Ascending aorta (tissue), 2 donors: ENCODE results near the gene KDF1. TPM values are rescaled to one million over a fixed set of nuclear protein-coding genes. Genes with fewer than 3 reads are reported as not detected.

Source experiments
- DNase-seq, 2 donors: peaks; one replicate each; pipeline ENCODE4 v3.0.0-alpha.2; 2019; ENCODE audit warnings: low spot score in 2 of 2
- H3K27ac ChIP-seq, 2 donors: fragments of 200-600 bp; sonication (generic); one replicate each; pipeline ENCODE4 v1.5.1; 2016 to 2017; ENCODE audit warnings: mild to moderate bottlenecking in 1 of 2
- H3K27me3 ChIP-seq: fragments of 200-600 bp; sonication (generic); one replicate; pipeline ENCODE4 v1.5.1; 2017
- H3K36me3 ChIP-seq, 2 donors: fragments of 200-600 bp; sonication (generic); one replicate each; pipeline ENCODE4 v1.5.1; 2016
- H3K4me1 ChIP-seq, 2 donors: fragments of 200-600 bp; sonication (generic); one replicate each; pipeline ENCODE4 v1.5.1; 2016 to 2017; ENCODE audit warnings: mild to moderate bottlenecking in 1 of 2
- H3K4me3 ChIP-seq, 2 donors: fragments of 200-600 bp; sonication (generic); one replicate each; pipeline ENCODE4 v1.5.1; 2016 to 2017; ENCODE audit warnings: mild to moderate bottlenecking in 1 of 2
- H3K9me3 ChIP-seq, 2 donors: fragments of 200-600 bp; sonication (generic); one replicate each; pipeline ENCODE4 v1.5.1; 2016
- CTCF ChIP-seq, 3 experiments: fragments of 200-600 bp in 2 of 3; fragments of 450-650 bp in 1 of 3; sonication (generic) in 2 of 3; IDR thresholded peaks; one replicate each; pipeline ENCODE4 v1.5.1; 2016 to 2019; ENCODE audit warnings: antibody characterized with exemption in 3 of 3, mild to moderate bottlenecking in 1 of 3, moderate library complexity in 1 of 3
- intact Hi-C: fragments of 100-400 bp; cut with DNase I; formaldehyde crosslinking; loops from one replicate; pipeline ENCODE4 v1.15.1; 2023
- total RNA-seq: library from RNA; depleted of rRNA; stranded (reverse); fragments of >200 nt; gene quantifications from one replicate; pipeline ENCODE4 v1.1.0, GENCODE V29; 2016

The KDF1 gene
- total RNA-seq, 1 donor from 2014 or later = not detected

- Histone ChIP-seq H3K27me3 (no peaks in the 10 kb centered on the region), H3K27ac (no peak overlapping the region), H3K36me3 (peaks cover 36 to 40% of the 10 kb centered on the region in 2 donors), H3K4me1 (peaks cover 7 to 18% of the 10 kb centered on the region in 2 donors), H3K9me3 (no peaks in the 10 kb centered on the region), H3K4me3 (peak overlapping the region in 1 of 2 donors; percentile 85)
- no peak for DNase-seq
- TF ChIP-seq CTCF (IDR thresholded peaks at IDR 0.05) = no peak
- intact Hi-C loops = loop anchor here (5.0 kb wide), 1 partner anchor 69 kb away; the partner anchor contains the start of gene TRNP1
Observed at GRCh38 chr1:26922901-26923300, 37.4 kb downstream of the KDF1 start.

- H3K27me3 ChIP-seq = no peaks in the 10 kb centered on the region
- intact Hi-C loops = loop anchor here (5.0 kb wide), 1 partner anchor 70 kb away; the partner anchor contains the start of gene TRNP1
- no peaks in the 10 kb centered on the region for H3K9me3 ChIP-seq
- peaks cover 32 to 35% of the 10 kb centered on the region in 2 donors for H3K36me3 ChIP-seq
- DNase-seq = no peak
- H3K27ac ChIP-seq = no peak overlapping the region
- no peak for TF ChIP-seq CTCF (IDR thresholded peaks at IDR 0.05)
- H3K4me3 ChIP-seq = peak overlapping the region; percentile 77 to 85
- H3K4me1 ChIP-seq = peaks cover 7 to 18% of the 10 kb centered on the region in 2 donors
Observed at GRCh38 chr1:26922431-26922729, 37.9 kb downstream of the KDF1 start.

GRCh38 chr1:26921540-26922430, 38.5 kb downstream of the KDF1 start, which contains the start of gene NUDC:
NUDC (plus strand) TSS chr1:26921743; CDS start chr1:26921849, 106 bp downstream.
- Histone ChIP-seq H3K27me3 (no peaks in the 10 kb centered on the region), H3K27ac (peak within 1 kb of the TSS; percentile 85 to 93), H3K4me3 (peak within 1 kb of the TSS; percentile 77 to 85), H3K9me3 (no peaks in the 10 kb centered on the region), H3K4me1 (peaks cover 7 to 18% of the 10 kb centered on the region in 2 donors), H3K36me3 (peaks cover 28 to 29% of the 10 kb centered on the region in 2 donors)
- peak; percentile 82 to 98 for DNase-seq
- no peak for TF ChIP-seq CTCF (IDR thresholded peaks at IDR 0.05)
- intact Hi-C loops = loop anchor here (1.0 to 5.0 kb wide), 2 partner anchors 21 to 71 kb away; partner anchors contain the start of genes GPATCH3 and TRNP1

- DNase-seq = no peak
- peak overlapping the region; percentile 78 to 93 for H3K27ac ChIP-seq
- no peak for TF ChIP-seq CTCF (IDR thresholded peaks at IDR 0.05)
- no peaks in the 10 kb centered on the region for H3K27me3 ChIP-seq
- peaks cover 22 to 23% of the 10 kb centered on the region in 2 donors for H3K36me3 ChIP-seq
- H3K9me3 ChIP-seq = no peaks in the 10 kb centered on the region
- H3K4me3 ChIP-seq = peak overlapping the region; percentile 77 to 85
- intact Hi-C loops = loop anchor here (1.0 to 5.0 kb wide), 2 partner anchors 21 to 71 kb away; partner anchors contain the start of genes GPATCH3 and TRNP1
- H3K4me1 ChIP-seq = peaks cover 7 to 18% of the 10 kb centered on the region in 2 donors
Observed at GRCh38 chr1:26921126-26921539, 39.1 kb downstream of the KDF1 start.

DNA sequence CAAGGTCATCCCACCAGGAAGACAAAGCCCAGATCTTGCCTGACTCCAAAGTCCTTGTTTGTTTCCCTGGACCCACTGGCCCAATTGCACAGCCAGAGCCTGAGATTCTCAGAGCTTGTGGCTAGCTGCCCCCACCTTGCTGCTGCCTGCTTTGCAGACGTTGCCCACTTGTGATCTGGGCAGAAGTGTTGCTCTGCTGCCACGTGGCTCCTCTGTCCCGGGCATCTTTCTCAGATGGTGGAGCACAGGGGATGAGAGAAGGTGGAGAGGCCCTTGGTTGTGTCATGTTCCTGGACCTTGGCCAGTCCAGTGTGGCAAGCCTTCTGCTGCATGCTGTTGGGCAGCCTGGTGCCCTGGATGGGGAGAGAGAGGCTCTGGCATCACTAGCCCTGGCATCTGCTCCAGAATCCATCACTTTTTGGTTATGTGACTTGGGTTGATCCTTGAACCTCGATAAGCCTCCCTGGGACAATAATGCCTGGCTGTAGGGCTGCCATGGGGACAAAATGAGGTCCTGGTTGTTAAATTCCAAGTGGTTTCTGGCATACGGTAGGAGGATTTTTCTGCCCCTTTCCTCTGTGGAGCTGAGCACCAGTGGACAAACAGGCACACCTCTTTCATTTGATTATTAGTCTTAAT, 44.9 kb downstream of the KDF1 start:
- intact Hi-C loops = no loop called here

More for the DNA sequence above, 44.9 kb downstream of the KDF1 start:
- DNase-seq = no peak
- H3K36me3 ChIP-seq = no peaks in the 10 kb centered on the region
- TF ChIP-seq CTCF (IDR thresholded peaks at IDR 0.05) = no peak
- no peaks in the 10 kb centered on the region for H3K27me3 ChIP-seq
- no peak overlapping the region for H3K27ac ChIP-seq
- H3K4me1 ChIP-seq = no peaks in the 10 kb centered on the region
- H3K9me3 ChIP-seq = no peaks in the 10 kb centered on the region
- no peak overlapping the region for H3K4me3 ChIP-seq
